Ishikawa (cell line): ENCODE measurements around the gene CAPZA1.

Experiments used
- FOXM1 ChIP-seq: IDR thresholded peaks from 2 replicates; pipeline ENCODE4 v1.6.1; 2012; ENCODE audit warnings: low read depth, borderline replicate concordance
- REST ChIP-seq: IDR thresholded peaks from 2 replicates; pipeline ENCODE4 v1.6.1; 2012; ENCODE audit warnings: low read depth, mild to moderate bottlenecking
- TAF1 ChIP-seq: IDR thresholded peaks from 2 replicates; pipeline ENCODE4 v1.6.1; 2012; ENCODE audit warnings: low read depth, mild to moderate bottlenecking

DNA sequence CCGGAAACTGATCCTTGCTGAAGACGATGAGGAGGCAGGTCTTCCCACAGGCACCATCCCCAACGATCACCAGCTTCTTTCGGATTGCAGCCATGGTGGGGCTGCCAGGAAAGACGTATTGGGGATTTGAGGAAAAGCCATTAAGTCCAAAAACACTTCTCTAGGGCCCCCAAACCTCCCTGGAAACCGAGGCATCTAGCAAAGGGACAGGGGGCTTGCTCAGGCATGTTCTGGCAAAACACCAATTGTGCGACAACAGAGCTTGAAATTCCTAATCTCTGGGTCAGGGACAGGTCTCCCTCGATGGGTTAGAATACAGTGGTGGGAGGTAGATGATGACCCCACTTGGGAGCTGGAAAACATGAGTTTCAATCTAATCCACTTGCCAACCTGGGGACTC is 84.1 kb downstream of the CAPZA1 start:
- TF ChIP-seq TAF1: no peak
- no peak for TF ChIP-seq REST
- no peak for TF ChIP-seq FOXM1
